GM23248 (cell line): ENCODE data around the gene CACNA1C.

ENCODE experiments used
- EZH2 ChIP-seq: fragments of 200-600 bp; sonication (generic); IDR thresholded peaks from 2 replicates; pipeline ENCODE4 v1.6.1; 2018; ENCODE audit warnings: antibody characterized with exemption, mild to moderate bottlenecking; ENCODE audit not compliant: insufficient read depth, poor library complexity, severe bottlenecking
- EZH2phosphoT487 ChIP-seq: fragments of 200-600 bp; sonication (generic); IDR thresholded peaks from 2 replicates; pipeline ENCODE4 v1.6.1; 2018; ENCODE audit warnings: antibody characterized with exemption, moderate library complexity, mild to moderate bottlenecking, low read depth; ENCODE audit not compliant: insufficient read depth

DNA sequence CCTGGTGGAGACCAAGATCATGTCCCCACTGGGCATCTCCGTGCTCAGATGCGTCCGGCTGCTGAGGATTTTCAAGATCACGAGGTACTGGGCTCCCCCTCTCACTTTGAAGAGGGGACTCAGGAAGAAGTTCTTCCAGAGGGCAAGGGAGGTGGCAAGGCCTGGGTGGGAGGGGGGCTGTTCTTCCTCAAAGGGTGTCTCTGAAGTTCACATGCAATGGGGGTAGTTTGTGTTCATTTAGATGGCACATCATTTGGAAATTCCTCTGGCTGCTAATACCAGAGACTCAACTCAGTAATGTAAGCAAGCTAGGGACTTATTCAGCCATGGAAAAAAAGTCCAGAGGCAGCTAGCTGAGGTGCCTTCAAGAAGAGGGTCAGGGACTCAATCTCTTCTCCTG lies 514.9 kb downstream of the CACNA1C start:
- TF ChIP-seq EZH2, result no peak
- no peak for TF ChIP-seq EZH2phosphoT487
